Tibial nerve (tissue), 4 donors: ENCODE measurements around the gene SYTL5. TPM values are rescaled to one million over a fixed set of nuclear protein-coding genes. Genes with fewer than 3 reads are reported as not detected.

Experiments used
- DNase-seq, 2 donors: peaks; one replicate each; pipeline ENCODE4 v3.0.0-alpha.2; 2019; ENCODE audit warnings: low spot score in 2 of 2
- H3K27ac ChIP-seq, 4 donors: fragments of 200-600 bp; sonication (generic) in 3 of 4; one replicate each; pipeline ENCODE4 v1.5.1; 2017 to 2019; ENCODE audit warnings: mild to moderate bottlenecking in 1 of 4
- H3K27me3 ChIP-seq, 2 donors: fragments of 200-600 bp; sonication (generic) in 1 of 2; one replicate each; pipeline versions ENCODE4 v1.5.1 to v1.6.0; 2017 to 2019
- H3K36me3 ChIP-seq, 3 donors: fragments of 200-600 bp; sonication (generic); one replicate each; pipeline ENCODE4 v1.5.1; 2018 to 2019
- H3K4me1 ChIP-seq, 4 donors: fragments of 200-600 bp; sonication (generic) in 3 of 4; one replicate each; pipeline ENCODE4 v1.5.1; 2017 to 2019
- H3K4me3 ChIP-seq, 4 donors: fragments of 200-600 bp; sonication (generic) in 3 of 4; one replicate each; pipeline ENCODE4 v1.5.1; 2017 to 2019; ENCODE audit warnings: mild to moderate bottlenecking in 1 of 4, moderate library complexity in 1 of 4
- H3K9me3 ChIP-seq, 4 donors: fragments of 200-600 bp; sonication (generic) in 3 of 4; one replicate each; pipeline ENCODE4 v1.5.1; 2017 to 2019
- EP300 ChIP-seq, 2 donors: sonication (generic); formaldehyde crosslinking; IDR thresholded peaks; one replicate each; pipeline ENCODE4 v1.6.1; 2017; ENCODE audit warnings: antibody characterized with exemption in 2 of 2, mild to moderate bottlenecking in 1 of 2
- POLR2A ChIP-seq, 2 donors: fragments of 450-650 bp; IDR thresholded peaks; one replicate each; pipeline ENCODE4 v1.6.1; 2017; ENCODE audit warnings: antibody characterized with exemption in 2 of 2, mild to moderate bottlenecking in 2 of 2, moderate library complexity in 2 of 2
- WGBS, 2 donors: methylation state at CpG; one replicate each; pipeline ENCODE4 v1.1.5; 2018; 5-methylcytosine and 5-hydroxymethylcytosine counted together
- total RNA-seq, 4 donors: library from RNA; depleted of rRNA; stranded (reverse); fragments of >200 nt; gene quantifications; one replicate each; pipeline ENCODE4 v1.1.0, GENCODE V29; 2016
- TF ChIP-seq, protein P1 (sequence below), 5 experiments: fragments of 200-600 bp in 3 of 5; fragments of 450-650 bp in 2 of 5; sonication (generic) in 3 of 5; IDR thresholded peaks; one replicate each; pipeline ENCODE4 v1.5.1; 2016 to 2019; ENCODE audit warnings: antibody characterized with exemption in 5 of 5, mild to moderate bottlenecking in 3 of 5, moderate library complexity in 2 of 5

Gene SYTL5
- total RNA-seq, 4 donors from 2014 or later = 0.21 to 0.78 (median 0.37) TPM

DNA sequence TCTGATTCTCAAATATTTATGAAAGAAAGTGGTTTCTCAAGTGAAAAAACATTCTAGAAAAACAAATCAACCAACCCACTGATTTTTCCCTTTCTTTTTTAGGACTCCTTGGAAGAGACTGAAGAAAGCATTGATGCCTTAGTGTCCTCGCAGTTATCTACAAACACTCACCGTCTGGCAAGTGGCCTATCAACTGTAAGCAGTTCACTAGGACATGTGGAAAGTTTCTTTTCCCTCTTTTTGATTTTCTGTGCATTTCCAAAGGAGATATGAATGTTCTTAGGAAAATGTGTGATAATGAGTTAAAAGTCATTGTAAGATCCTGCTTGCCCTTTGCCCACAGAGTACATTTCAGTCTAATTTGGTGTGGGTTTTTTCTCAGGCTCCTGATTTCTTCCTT is 95.9 kb downstream of the SYTL5 start:
- WGBS, 2 donors = 71 to 76% methylated on average over 2 of the region's 2 CpGs
- Histone ChIP-seq H3K4me3 (no peak overlapping the region), H3K27me3 (no peaks in the 10 kb centered on the region), H3K9me3 (no peaks in the 10 kb centered on the region), H3K36me3 (no peaks in the 10 kb centered on the region), H3K27ac (no peak overlapping the region), H3K4me1 (no peaks in the 10 kb centered on the region)
- no peak for TF ChIP-seq EP300 (IDR thresholded peaks at IDR 0.05)
- TF ChIP-seq POLR2A (IDR thresholded peaks at IDR 0.05) = no peak
- TF ChIP-seq, protein P1, sequence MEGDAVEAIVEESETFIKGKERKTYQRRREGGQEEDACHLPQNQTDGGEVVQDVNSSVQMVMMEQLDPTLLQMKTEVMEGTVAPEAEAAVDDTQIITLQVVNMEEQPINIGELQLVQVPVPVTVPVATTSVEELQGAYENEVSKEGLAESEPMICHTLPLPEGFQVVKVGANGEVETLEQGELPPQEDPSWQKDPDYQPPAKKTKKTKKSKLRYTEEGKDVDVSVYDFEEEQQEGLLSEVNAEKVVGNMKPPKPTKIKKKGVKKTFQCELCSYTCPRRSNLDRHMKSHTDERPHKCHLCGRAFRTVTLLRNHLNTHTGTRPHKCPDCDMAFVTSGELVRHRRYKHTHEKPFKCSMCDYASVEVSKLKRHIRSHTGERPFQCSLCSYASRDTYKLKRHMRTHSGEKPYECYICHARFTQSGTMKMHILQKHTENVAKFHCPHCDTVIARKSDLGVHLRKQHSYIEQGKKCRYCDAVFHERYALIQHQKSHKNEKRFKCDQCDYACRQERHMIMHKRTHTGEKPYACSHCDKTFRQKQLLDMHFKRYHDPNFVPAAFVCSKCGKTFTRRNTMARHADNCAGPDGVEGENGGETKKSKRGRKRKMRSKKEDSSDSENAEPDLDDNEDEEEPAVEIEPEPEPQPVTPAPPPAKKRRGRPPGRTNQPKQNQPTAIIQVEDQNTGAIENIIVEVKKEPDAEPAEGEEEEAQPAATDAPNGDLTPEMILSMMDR (IDR thresholded peaks at IDR 0.05) = no peak
- DNase-seq = no peak

DNA sequence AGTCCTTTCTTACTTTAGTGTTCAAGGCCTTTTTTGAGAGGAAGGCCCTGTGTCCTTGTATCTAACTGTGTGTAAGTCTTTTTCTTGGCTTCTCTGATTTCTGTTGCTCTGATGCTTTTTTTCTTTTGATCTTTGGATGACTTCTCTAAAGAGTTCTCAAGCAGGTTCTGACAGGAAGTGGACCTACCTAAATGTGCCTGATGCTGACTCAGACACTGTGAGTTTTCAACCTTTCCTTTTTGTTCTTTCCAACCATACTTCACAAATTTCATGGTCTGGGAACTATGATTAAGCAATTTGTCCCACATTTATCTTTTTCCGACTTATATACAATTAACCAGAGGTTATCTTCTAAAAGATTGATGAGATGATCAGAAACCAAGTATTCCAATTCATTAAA is 96.5 kb downstream of the SYTL5 start:
- DNase-seq = no peak
- H3K27me3 ChIP-seq = no peaks in the 10 kb centered on the region
- no peaks in the 10 kb centered on the region for H3K9me3 ChIP-seq
- TF ChIP-seq POLR2A (IDR thresholded peaks at IDR 0.05) = no peak
- H3K4me1 ChIP-seq = no peaks in the 10 kb centered on the region
- H3K27ac ChIP-seq = no peak overlapping the region
- whole genome bisulfite sequencing, 2 donors = 77 to 100% methylated on average over 1 of the region's 1 CpG
- H3K4me3 ChIP-seq = no peak overlapping the region
- H3K36me3 ChIP-seq = no peaks in the 10 kb centered on the region

DNA sequence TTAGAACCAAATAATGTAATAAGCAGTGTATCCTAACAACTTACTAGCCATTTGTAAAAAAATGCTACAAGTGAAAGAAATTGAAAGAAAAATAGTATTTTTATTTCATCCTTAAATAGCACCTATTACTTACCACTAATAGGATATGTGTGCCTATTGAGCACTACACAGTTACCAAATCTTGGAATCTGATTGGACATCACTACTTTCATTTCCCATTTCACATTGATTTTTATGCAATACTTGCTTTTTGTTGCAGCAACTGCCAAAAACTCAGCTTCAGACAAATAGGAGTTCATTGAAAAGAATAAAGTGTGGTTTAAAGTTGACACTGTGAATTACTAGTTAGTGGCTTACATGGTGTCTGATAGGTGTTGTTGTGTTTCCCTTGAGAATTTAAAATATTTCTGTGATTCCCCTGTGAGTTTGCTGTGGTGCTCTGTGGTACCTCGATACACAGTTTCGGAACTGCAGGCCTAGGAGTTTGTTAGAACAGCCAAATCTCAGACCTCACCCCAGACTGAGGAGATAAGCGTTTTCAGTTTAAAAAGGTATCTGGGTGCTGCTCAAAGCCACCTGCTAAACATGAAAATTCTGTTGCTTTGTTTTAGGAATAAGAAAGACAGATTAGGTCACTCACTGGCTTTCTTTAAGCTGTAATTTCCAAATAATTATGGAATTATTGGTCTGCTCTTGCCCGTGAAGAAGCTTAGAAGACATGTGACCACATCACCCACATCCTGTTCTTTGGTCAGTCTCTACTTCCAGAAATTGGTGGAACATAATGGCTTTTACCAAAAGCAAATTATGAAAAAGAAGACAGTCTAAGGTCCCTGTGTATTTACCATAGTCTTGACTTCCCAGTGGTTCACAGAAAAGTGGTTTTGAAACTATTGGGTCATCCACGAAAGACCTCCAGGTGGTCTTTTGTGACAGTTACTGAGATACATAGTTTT is 97.8 kb downstream of the SYTL5 start:
- H3K27me3 ChIP-seq = no peaks in the 10 kb centered on the region
- 79 to 92% methylated on average over 5 of the region's 5 CpGs for WGBS, 2 donors
- no peak overlapping the region for H3K27ac ChIP-seq
- H3K9me3 ChIP-seq = no peaks in the 10 kb centered on the region
- H3K4me3 ChIP-seq = no peak overlapping the region
- no peaks in the 10 kb centered on the region for H3K4me1 ChIP-seq
- no peaks in the 10 kb centered on the region for H3K36me3 ChIP-seq
- TF ChIP-seq, protein P1 (IDR thresholded peaks at IDR 0.05) = no peak
- TF ChIP-seq POLR2A (IDR thresholded peaks at IDR 0.05) (no peak), EP300 (IDR thresholded peaks at IDR 0.05) (no peak)
- DNase-seq = no peak

DNA sequence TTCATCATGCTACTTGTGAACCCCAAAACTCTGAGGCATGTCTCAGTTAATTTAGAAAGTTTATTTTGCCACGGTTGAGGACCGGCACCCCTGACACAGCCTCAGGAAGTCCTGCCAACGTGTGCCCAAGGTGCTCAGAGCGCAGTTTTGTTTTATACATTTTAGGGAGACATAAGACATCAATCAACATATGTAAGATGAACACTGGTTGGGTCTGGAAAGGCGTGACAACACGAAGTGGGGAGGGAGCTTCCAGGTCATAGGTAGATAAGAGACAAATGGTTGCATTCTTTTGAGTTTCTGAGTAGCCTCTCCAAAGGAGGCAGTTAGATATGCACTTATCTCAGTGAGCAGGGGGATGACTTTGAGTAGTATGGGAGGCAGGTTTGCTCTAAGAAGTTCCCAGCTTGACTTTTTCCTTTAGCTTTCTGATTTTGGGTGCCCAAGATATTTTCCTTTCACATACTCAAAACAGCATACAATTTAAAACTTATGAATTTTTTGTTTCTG is 98.9 kb downstream of the SYTL5 start:
- Histone ChIP-seq H3K27me3 (no peaks in the 10 kb centered on the region), H3K27ac (no peak overlapping the region), H3K4me3 (no peak overlapping the region), H3K9me3 (no peaks in the 10 kb centered on the region), H3K4me1 (no peaks in the 10 kb centered on the region), H3K36me3 (no peaks in the 10 kb centered on the region)
- no peak for DNase-seq
- TF ChIP-seq, protein P1 (IDR thresholded peaks at IDR 0.05) = no peak
- no peak for TF ChIP-seq EP300 (IDR thresholded peaks at IDR 0.05)
- TF ChIP-seq POLR2A (IDR thresholded peaks at IDR 0.05) = no peak
- 78 to 89% methylated on average over 6 of the region's 6 CpGs for WGBS, 2 donors

DNA sequence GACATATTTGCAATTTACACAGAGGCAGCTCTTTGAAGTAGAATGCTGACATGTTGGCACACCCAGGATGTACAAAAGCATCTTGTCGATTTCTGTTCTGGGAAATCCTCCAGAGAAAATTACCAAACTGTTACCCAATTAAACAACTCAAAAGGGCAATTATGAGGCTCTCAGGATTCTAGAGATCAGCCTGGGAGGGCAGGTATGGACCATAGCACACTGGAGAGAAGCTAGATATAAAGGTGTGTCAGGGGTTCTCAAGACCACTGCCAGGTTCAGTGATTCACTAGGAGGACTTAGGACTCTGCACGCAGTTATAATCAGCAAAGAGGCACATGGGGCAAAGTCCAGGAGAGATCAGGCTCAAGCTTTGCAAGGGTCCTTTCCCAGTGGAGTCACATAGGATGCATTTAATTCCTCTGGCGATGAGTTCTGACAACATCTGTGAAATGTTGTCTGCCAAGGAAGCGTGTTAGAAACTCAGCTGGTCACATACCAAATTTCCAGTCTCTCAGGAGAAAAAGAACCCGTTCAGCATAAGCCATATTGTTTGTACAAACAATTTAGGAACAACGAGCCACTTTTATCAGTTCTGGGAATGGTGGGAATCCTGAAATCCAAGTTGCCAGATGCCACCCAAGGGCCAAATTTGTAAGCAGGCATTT is 100.8 kb downstream of the SYTL5 start:
- WGBS, 2 donors = 28 to 51% methylated on average over 5 to 6 of the region's 6 CpGs
- no peak overlapping the region for H3K27ac ChIP-seq
- no peak overlapping the region for H3K4me3 ChIP-seq
- TF ChIP-seq POLR2A (IDR thresholded peaks at IDR 0.05) = no peak
- no peak for TF ChIP-seq EP300 (IDR thresholded peaks at IDR 0.05)
- TF ChIP-seq, protein P1 (IDR thresholded peaks at IDR 0.05) = no peak
- no peaks in the 10 kb centered on the region for H3K27me3 ChIP-seq
- no peaks in the 10 kb centered on the region for H3K9me3 ChIP-seq
- no peaks in the 10 kb centered on the region for H3K4me1 ChIP-seq
- no peak for DNase-seq
- no peaks in the 10 kb centered on the region for H3K36me3 ChIP-seq
